Fibroblast of the conjunctiva (primary cell): ENCODE data around the gene TMBIM6.
"Not testable (repeated sequence)": the region's sequence is repeated elsewhere in the genome, so short reads cannot be mapped to it uniquely, and the experiment has no call there.

Experiments used
- DNase-seq: peaks from one replicate; pipeline ENCODE4 v3.0.0-alpha.2; 2010; ENCODE audit warnings: low read depth

Gene TMBIM6

GRCh38 chr12:49730050-49730449 is 11.3 kb upstream of the TMBIM6 start:
- DNase-seq, result no peak

GRCh38 chr12:49730568-49731101 is 10.7 kb upstream of the TMBIM6 start:
- no peak for DNase-seq

GRCh38 chr12:49733219-49734017 is 7.9 kb upstream of the TMBIM6 start:
- DNase-seq, result no peak

GRCh38 chr12:49734900-49735299 is 6.5 kb upstream of the TMBIM6 start:
- not testable (repeated sequence) for DNase-seq

- not testable (repeated sequence) for DNase-seq
These were observed 2.6 kb upstream of the TMBIM6 start for GRCh38 chr12:49738721-49739120.

- DNase-seq, result not testable (repeated sequence)
These were observed 1.1 kb upstream of the TMBIM6 start for GRCh38 chr12:49740277-49740676.

GRCh38 chr12:49741882-49742620 is 694 bp downstream of the TMBIM6 start:
- peak; percentile 68 for DNase-seq

GRCh38 chr12:49744363-49744885 is 3.1 kb downstream of the TMBIM6 start:
- DNase-seq, result no peak

- no peak for DNase-seq
These were observed 6.9 kb downstream of the TMBIM6 start for GRCh38 chr12:49748306-49748705.

GRCh38 chr12:49748800-49749199 is 7.4 kb downstream of the TMBIM6 start:
- DNase-seq, result no peak

- DNase-seq, result peak; percentile 80
These were observed 9.0 kb downstream of the TMBIM6 start for GRCh38 chr12:49750027-49750995.

GRCh38 chr12:49750996-49751393 is 9.6 kb downstream of the TMBIM6 start:
- no peak for DNase-seq

- DNase-seq, result no peak
These were observed 20.5 kb downstream of the TMBIM6 start for GRCh38 chr12:49761677-49762467.

- no peak for DNase-seq
These were observed 21.1 kb downstream of the TMBIM6 start for GRCh38 chr12:49762468-49762847.

- DNase-seq, result no peak
These were observed 21.7 kb downstream of the TMBIM6 start for GRCh38 chr12:49763006-49763591.

- DNase-seq, result no peak
These were observed 22.8 kb downstream of the TMBIM6 start for GRCh38 chr12:49764126-49764525.

- DNase-seq, result no peak
These were observed 24.7 kb downstream of the TMBIM6 start for GRCh38 chr12:49766115-49766455.

GRCh38 chr12:49767333-49767732 is 26.0 kb downstream of the TMBIM6 start:
- no peak for DNase-seq

- not testable (repeated sequence) for DNase-seq
These were observed 31.7 kb downstream of the TMBIM6 start for GRCh38 chr12:49773102-49773501.

- DNase-seq, result peak; percentile 85
These were observed 35.1 kb downstream of the TMBIM6 start for GRCh38 chr12:49776413-49776812.

GRCh38 chr12:49776858-49777257 is 35.5 kb downstream of the TMBIM6 start:
- DNase-seq, result no peak
